ENCODE data around the gene CEP83. TPM values are rescaled to one million over a fixed set of nuclear protein-coding genes. Genes with fewer than 3 reads are reported as not detected.
A peak's percentile ranks its signal among the peaks of the same experiment; 100 is the strongest.

The CEP83 gene
- total RNA-seq, 1 experiment from 2014 or later: 26.2 TPM

GRCh38 chr12:94260017-94260416, 199.7 kb downstream of the CEP83 start:
- TF ChIP-seq MXD4 (CRISPR knock-in tag; IDR thresholded peaks at IDR 0.05; ENCODE audit: borderline replicate concordance) (no peak), ZNF121 (CRISPR knock-in tag; IDR thresholded peaks at IDR 0.05) (peak; percentile 99)
- peaks cover 71% of the 10 kb centered on the region for H3K4me1 Mint-ChIP-seq
- ChIA-PET CTCF (interaction anchor here (0.6 kb wide), 1 partner anchor 814 kb away, joined by 3 read pairs; the partner anchor contains the start of gene NR2C1), POLR2A (interaction anchor here (1.0 kb wide), 1 partner anchor 107 kb away, joined by 3 read pairs; no protein-coding TSS in a partner anchor)
- H3K4me3 Mint-ChIP-seq: no peak overlapping the region
- peaks cover 3% of the 10 kb centered on the region; the same call in 1 of the 2 replicates for H3K36me3 Mint-ChIP-seq
- ATAC-seq: no peak
- H3K9me3 Mint-ChIP-seq: no peaks in the 10 kb centered on the region
- H3K27ac Mint-ChIP-seq: no peak overlapping the region
- peaks cover 10% of the 10 kb centered on the region for H3K27me3 Mint-ChIP-seq (ENCODE audit: low read depth)
- no peak for DNase-seq (ENCODE audit: low spot score)

- Mint-ChIP-seq H3K27me3 (ENCODE audit: low read depth) (peaks cover 7% of the 10 kb centered on the region), H3K4me1 (peaks cover 67% of the 10 kb centered on the region), H3K27ac (no peak overlapping the region), H3K36me3 (peaks cover 3% of the 10 kb centered on the region; the same call in 1 of the 2 replicates), H3K4me3 (no peak overlapping the region), H3K9me3 (no peaks in the 10 kb centered on the region)
- ATAC-seq (no peak), DNase-seq (ENCODE audit: low spot score) (no peak)
- CTCF ChIA-PET: no interaction called here
- TF ChIP-seq USF2 (CRISPR knock-in tag; IDR thresholded peaks at IDR 0.05) (peak; percentile 42; the same call in 1 of the 2 replicates), TEAD4 (CRISPR knock-in tag; IDR thresholded peaks at IDR 0.05) (no peak)
- POLR2A ChIA-PET: no interaction called here
Observed at GRCh38 chr12:94258593-94258992, 201.1 kb downstream of the CEP83 start.

Other genes starting within 250 kb of the CEP83 start
- 2.0 to 2.4 TPM (median 2.2 TPM) in 3 replicates for gene TMCC3, start 190.7 kb upstream of the CEP83 start, total RNA-seq (2021)